ENCODE data around the gene MAP4K4. TPM values are rescaled to one million over a fixed set of nuclear protein-coding genes. Genes with fewer than 3 reads are reported as not detected.

MAP4K4 gene
- total and polyA plus RNA-seq, 2 donors, result 22.4 to 30.9 TPM

DNA sequence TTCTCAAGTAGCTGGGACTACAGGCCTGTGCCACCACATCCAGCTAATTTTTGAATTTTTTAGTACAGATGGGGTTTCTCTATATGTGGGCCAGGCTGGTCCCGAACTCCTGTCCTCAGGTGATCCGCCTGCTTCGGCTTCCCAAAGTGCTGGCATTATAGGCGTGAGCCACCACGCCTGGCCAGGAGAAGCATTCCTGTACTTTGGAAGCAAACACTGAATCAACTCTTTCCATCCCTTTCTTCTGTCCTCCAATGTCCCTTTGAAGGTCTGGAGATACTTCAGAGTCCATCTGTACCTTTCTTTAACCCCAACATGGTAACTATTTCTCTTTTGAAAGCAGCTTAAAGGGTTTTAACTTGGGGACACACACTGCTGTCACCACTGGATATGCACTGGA lies 23.6 kb upstream of the MAP4K4 start:
- Histone ChIP-seq H3K4me1 (ENCODE audit: control insufficient read depth in 2 of 2, insufficient read depth in 2 of 2, low read length in 2 of 2) (no peaks in the 10 kb centered on the region), H3K4me3 (ENCODE audit: low read length in 2 of 2) (no peak overlapping the region), H3K27ac (ENCODE audit: low read depth in 1 of 2, low read length in 1 of 2) (no peak overlapping the region), H3K9me3 (ENCODE audit: control insufficient read depth in 2 of 2, insufficient read depth in 1 of 2, low read length in 1 of 2) (no peaks in the 10 kb centered on the region), H3K36me3 (ENCODE audit: control insufficient read depth in 2 of 2, insufficient read depth in 2 of 2, low read length in 1 of 2) (no peaks in the 10 kb centered on the region), H3K27me3 (ENCODE audit: control insufficient read depth in 2 of 2, insufficient read depth in 1 of 2, low read length in 1 of 2) (no peaks in the 10 kb centered on the region)
- WGBS, result 99% methylated on average over 5 of the region's 5 CpGs
- no peak for DNase-seq (ENCODE audit: low read depth in 6 of 9, low spot score in 9 of 9)

DNA sequence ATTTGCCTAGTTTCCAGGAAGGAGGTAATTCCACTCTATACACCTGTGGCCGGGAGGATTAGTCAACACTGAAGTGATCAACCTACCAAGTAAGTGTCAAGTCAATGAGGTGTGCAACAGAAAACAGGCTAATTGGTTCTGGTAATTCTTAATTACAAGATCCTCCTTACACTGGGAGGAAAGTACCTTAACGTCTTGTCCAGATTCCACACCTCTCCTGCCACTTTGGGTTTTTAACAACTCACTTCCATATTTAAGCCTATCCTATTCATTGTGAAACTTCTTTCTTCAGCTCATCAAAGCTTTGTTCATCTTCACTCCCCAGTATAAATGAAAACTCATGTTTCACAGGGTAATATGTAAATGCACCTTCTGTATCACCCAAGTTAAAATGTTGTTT lies 22.0 kb upstream of the MAP4K4 start:
- no peak overlapping the region for H3K4me3 ChIP-seq (ENCODE audit: low read length in 2 of 2)
- no peaks in the 10 kb centered on the region for H3K4me1 ChIP-seq (ENCODE audit: control insufficient read depth in 2 of 2, insufficient read depth in 2 of 2, low read length in 2 of 2)
- WGBS, result 92% methylated on average over 2 of the region's 2 CpGs

DNA sequence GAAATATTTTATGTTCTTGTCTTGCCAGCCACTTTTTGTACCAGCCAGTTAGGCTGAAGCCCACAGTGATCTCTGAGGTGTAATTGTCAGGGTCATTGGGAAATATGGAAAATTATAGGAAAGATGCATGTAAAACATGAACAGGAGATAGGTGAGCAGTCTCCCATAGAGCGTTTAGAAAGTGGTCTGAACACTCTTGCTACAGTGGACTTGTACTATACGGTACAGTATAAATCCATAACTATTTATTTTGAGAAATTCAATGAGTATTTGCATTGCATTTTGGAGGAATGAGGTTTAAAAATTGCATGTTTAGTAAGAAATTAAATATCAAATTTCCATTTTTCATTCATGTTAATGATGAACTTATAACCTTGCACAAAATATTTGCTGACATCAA lies 20.8 kb upstream of the MAP4K4 start:
- H3K4me1 ChIP-seq (ENCODE audit: control insufficient read depth in 2 of 2, insufficient read depth in 2 of 2, low read length in 2 of 2), result no peaks in the 10 kb centered on the region
- H3K27me3 ChIP-seq (ENCODE audit: control insufficient read depth in 2 of 2, insufficient read depth in 1 of 2, low read length in 1 of 2), result no peaks in the 10 kb centered on the region
- H3K36me3 ChIP-seq (ENCODE audit: control insufficient read depth in 2 of 2, insufficient read depth in 2 of 2, low read length in 1 of 2), result no peaks in the 10 kb centered on the region
- no peak overlapping the region for H3K4me3 ChIP-seq (ENCODE audit: low read length in 2 of 2)
- WGBS, result over 99% methylated on average over 2 of the region's 2 CpGs
- no peak overlapping the region for H3K27ac ChIP-seq (ENCODE audit: low read depth in 1 of 2, low read length in 1 of 2)
- DNase-seq (ENCODE audit: low read depth in 6 of 9, low spot score in 9 of 9), result no peak
- no peaks in the 10 kb centered on the region for H3K9me3 ChIP-seq (ENCODE audit: control insufficient read depth in 2 of 2, insufficient read depth in 1 of 2, low read length in 1 of 2)

More for the DNA sequence above, 22.0 kb upstream of the MAP4K4 start:
- DNase-seq (ENCODE audit: low read depth in 6 of 9, low spot score in 9 of 9), result no peak
- no peaks in the 10 kb centered on the region for H3K9me3 ChIP-seq (ENCODE audit: control insufficient read depth in 2 of 2, insufficient read depth in 1 of 2, low read length in 1 of 2)
- H3K27me3 ChIP-seq (ENCODE audit: control insufficient read depth in 2 of 2, insufficient read depth in 1 of 2, low read length in 1 of 2), result no peaks in the 10 kb centered on the region
- no peak overlapping the region for H3K27ac ChIP-seq (ENCODE audit: low read depth in 1 of 2, low read length in 1 of 2)
- no peaks in the 10 kb centered on the region for H3K36me3 ChIP-seq (ENCODE audit: control insufficient read depth in 2 of 2, insufficient read depth in 2 of 2, low read length in 1 of 2)

DNA sequence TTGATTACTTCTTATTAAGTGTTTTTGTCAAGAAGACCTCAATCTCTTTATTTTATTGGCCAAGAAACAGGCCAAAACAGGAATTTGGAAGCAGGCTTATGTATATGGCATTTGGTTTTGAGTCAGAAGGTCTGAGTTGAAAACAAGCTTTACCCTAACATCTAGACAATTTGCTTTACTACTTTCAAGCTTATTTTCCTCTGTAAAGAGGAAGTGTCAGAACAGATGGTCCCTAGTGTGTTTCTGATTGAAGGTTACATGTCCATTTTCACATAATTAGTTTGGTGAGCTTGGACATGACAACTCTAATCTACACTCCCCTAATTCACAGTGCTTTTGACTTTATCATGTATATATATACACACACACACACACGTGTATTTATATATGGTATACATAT lies 19.8 kb upstream of the MAP4K4 start:
- 38% methylated on average over 1 of the region's 1 CpG for WGBS
- no peaks in the 10 kb centered on the region for H3K4me1 ChIP-seq (ENCODE audit: control insufficient read depth in 2 of 2, insufficient read depth in 2 of 2, low read length in 2 of 2)
- H3K4me3 ChIP-seq (ENCODE audit: low read length in 2 of 2), result no peak overlapping the region
- H3K9me3 ChIP-seq (ENCODE audit: control insufficient read depth in 2 of 2, insufficient read depth in 1 of 2, low read length in 1 of 2), result no peaks in the 10 kb centered on the region
- H3K27me3 ChIP-seq (ENCODE audit: control insufficient read depth in 2 of 2, insufficient read depth in 1 of 2, low read length in 1 of 2), result no peaks in the 10 kb centered on the region
- DNase-seq (ENCODE audit: low read depth in 6 of 9, low spot score in 9 of 9), result no peak
- no peak overlapping the region for H3K27ac ChIP-seq (ENCODE audit: low read depth in 1 of 2, low read length in 1 of 2)
- no peaks in the 10 kb centered on the region for H3K36me3 ChIP-seq (ENCODE audit: control insufficient read depth in 2 of 2, insufficient read depth in 2 of 2, low read length in 1 of 2)

DNA sequence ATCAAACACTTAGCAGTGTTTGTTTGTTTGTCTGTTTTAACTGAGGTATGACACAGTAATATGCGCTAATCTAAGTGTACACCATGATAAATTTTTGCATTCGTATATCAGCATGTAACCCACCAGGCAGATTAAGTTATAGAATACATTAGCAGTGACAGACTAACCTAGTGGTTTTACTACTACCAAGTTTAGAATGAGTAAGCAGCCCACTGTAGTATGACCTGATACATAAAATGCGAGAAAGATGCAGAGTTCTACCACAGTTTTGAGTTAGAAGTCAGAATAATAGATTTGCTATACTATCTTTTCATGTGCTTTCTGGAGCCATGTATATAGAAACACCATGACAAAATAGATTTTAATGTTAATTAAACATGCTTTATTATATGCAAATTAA lies 19.1 kb upstream of the MAP4K4 start:
- Histone ChIP-seq H3K36me3 (ENCODE audit: control insufficient read depth in 2 of 2, insufficient read depth in 2 of 2, low read length in 1 of 2) (no peaks in the 10 kb centered on the region), H3K9me3 (ENCODE audit: control insufficient read depth in 2 of 2, insufficient read depth in 1 of 2, low read length in 1 of 2) (no peaks in the 10 kb centered on the region), H3K27ac (ENCODE audit: low read depth in 1 of 2, low read length in 1 of 2) (no peak overlapping the region), H3K4me1 (ENCODE audit: control insufficient read depth in 2 of 2, insufficient read depth in 2 of 2, low read length in 2 of 2) (no peaks in the 10 kb centered on the region), H3K27me3 (ENCODE audit: control insufficient read depth in 2 of 2, insufficient read depth in 1 of 2, low read length in 1 of 2) (no peaks in the 10 kb centered on the region), H3K4me3 (ENCODE audit: low read length in 2 of 2) (no peak overlapping the region)
- WGBS, result 97% methylated on average over 3 of the region's 3 CpGs
- no peak for DNase-seq (ENCODE audit: low read depth in 6 of 9, low spot score in 9 of 9)

DNA sequence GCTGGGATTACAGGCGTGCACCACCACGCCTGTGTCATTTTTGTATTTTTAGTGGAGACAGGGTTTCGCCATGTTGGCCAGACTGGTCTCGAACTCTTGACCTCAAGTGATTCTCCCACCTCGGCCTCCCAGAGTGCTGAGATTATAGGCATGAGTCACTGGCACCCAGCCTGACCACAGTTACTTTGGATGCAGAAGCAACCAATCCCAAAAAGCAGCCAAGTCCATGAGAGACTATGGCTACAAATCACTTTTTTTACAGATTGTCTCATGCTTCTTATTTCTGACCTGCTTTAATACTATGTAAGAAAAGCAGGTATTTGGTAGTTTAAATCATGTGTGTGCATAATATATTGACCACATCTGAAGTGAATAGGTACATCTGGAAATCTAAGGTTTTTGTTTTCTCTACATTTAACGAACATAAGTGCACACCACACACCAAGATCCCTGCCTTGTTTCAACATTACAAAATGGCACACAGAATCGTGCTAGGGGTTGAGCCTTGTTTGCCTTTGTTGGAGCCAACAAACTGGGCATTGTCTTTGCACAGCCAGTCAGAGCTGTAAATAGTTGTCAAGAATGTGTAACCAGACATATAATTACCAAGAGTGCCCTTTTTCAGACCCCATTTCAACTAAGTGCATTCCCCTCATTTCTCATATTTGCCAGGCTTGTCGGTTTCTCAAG lies 18.3 kb upstream of the MAP4K4 start:
- 95% methylated on average over 8 of the region's 8 CpGs for WGBS

DNA sequence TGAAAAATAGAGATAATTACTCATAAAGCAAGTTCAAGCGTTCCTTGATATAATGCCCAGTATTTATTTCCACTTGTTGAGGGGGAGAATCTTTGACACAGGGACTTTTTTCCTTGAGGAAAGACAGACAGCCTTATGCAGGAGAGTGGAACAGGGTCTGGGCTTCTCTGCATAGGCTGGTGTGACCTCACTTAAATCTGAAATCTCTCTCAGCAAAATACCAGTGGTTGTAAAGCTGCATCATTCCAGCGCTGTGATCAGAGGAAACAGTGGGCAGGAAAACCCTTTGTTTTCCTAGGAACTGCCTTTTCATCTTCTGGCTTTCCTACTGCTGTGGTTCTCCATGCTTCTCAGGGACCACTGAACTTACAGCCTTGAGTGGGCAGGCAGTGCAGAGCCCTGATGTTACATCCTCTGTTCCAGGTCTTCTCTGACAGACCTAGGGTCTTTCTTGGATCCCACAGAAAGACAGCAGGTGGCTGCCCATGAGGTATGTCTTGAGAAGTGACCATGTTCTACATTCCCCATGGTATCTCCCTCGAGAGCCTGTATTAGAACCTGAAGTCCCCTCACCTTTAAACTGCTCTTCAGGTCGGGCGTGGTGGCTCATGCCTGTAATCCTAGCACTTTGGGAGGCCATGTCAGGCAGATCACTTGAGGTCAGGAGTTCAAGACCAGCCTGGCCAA lies 17.6 kb upstream of the MAP4K4 start:
- WGBS, result 92% methylated on average over 5 of the region's 5 CpGs
- H3K4me1 ChIP-seq (ENCODE audit: control insufficient read depth in 2 of 2, insufficient read depth in 2 of 2, low read length in 2 of 2), result no peaks in the 10 kb centered on the region
- H3K36me3 ChIP-seq (ENCODE audit: control insufficient read depth in 2 of 2, insufficient read depth in 2 of 2, low read length in 1 of 2), result no peaks in the 10 kb centered on the region
- no peaks in the 10 kb centered on the region for H3K27me3 ChIP-seq (ENCODE audit: control insufficient read depth in 2 of 2, insufficient read depth in 1 of 2, low read length in 1 of 2)
- no peaks in the 10 kb centered on the region for H3K9me3 ChIP-seq (ENCODE audit: control insufficient read depth in 2 of 2, insufficient read depth in 1 of 2, low read length in 1 of 2)
- H3K4me3 ChIP-seq (ENCODE audit: low read length in 2 of 2), result no peak overlapping the region
- no peak overlapping the region for H3K27ac ChIP-seq (ENCODE audit: low read depth in 1 of 2, low read length in 1 of 2)
- no peak for DNase-seq (ENCODE audit: low read depth in 6 of 9, low spot score in 9 of 9)

More for the DNA sequence above, 18.3 kb upstream of the MAP4K4 start:
- Histone ChIP-seq H3K27ac (ENCODE audit: low read depth in 1 of 2, low read length in 1 of 2) (no peak overlapping the region), H3K4me3 (ENCODE audit: low read length in 2 of 2) (no peak overlapping the region), H3K9me3 (ENCODE audit: control insufficient read depth in 2 of 2, insufficient read depth in 1 of 2, low read length in 1 of 2) (no peaks in the 10 kb centered on the region), H3K27me3 (ENCODE audit: control insufficient read depth in 2 of 2, insufficient read depth in 1 of 2, low read length in 1 of 2) (no peaks in the 10 kb centered on the region), H3K36me3 (ENCODE audit: control insufficient read depth in 2 of 2, insufficient read depth in 2 of 2, low read length in 1 of 2) (no peaks in the 10 kb centered on the region), H3K4me1 (ENCODE audit: control insufficient read depth in 2 of 2, insufficient read depth in 2 of 2, low read length in 2 of 2) (no peaks in the 10 kb centered on the region)
- no peak for DNase-seq (ENCODE audit: low read depth in 6 of 9, low spot score in 9 of 9)

DNA sequence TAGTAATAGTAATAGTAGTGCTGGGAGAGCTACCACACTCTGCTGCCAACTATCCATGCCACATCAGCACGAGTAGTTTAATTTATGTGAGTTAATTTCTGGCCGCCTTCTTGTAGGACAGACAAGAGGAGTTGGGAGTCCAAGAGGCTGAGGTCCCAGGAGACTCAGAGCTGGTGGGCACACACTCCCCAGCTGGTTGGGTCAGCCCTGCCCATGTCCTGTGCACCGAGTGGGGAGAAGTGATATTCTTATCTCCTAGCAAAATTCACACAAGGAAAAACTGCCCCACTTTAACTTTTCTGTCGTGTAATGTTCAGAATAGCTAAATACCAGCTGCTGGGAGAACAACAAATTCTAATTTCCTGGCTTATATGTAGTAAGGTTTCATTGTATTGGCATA lies 15.2 kb upstream of the MAP4K4 start:
- H3K4me3 ChIP-seq (ENCODE audit: low read length in 2 of 2), result no peak overlapping the region
- no peak overlapping the region for H3K27ac ChIP-seq (ENCODE audit: low read depth in 1 of 2, low read length in 1 of 2)
- no peaks in the 10 kb centered on the region for H3K36me3 ChIP-seq (ENCODE audit: control insufficient read depth in 2 of 2, insufficient read depth in 2 of 2, low read length in 1 of 2)
- 98% methylated on average over 4 of the region's 4 CpGs for WGBS
- DNase-seq (ENCODE audit: low read depth in 6 of 9, low spot score in 9 of 9), result no peak
- no peaks in the 10 kb centered on the region for H3K4me1 ChIP-seq (ENCODE audit: control insufficient read depth in 2 of 2, insufficient read depth in 2 of 2, low read length in 2 of 2)
- H3K27me3 ChIP-seq (ENCODE audit: control insufficient read depth in 2 of 2, insufficient read depth in 1 of 2, low read length in 1 of 2), result no peaks in the 10 kb centered on the region
- H3K9me3 ChIP-seq (ENCODE audit: control insufficient read depth in 2 of 2, insufficient read depth in 1 of 2, low read length in 1 of 2), result no peaks in the 10 kb centered on the region

DNA sequence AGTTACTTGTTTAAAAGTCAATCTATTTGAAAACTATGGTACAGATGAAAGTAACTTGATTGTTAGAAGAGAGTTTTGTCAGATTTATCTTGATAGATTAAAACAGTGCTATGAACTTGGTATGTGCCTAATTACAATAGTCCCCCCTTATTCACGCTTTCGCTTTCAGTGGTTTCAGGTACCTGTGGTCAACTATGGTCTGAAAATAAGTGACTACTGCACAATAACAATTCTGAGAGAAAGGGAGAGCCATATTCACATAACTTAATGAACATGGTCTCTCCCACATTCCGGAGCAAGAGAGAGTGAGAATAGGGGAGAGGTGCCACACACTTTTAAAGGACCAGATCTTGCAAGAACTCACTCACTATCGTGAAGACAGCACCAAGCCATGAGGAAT lies 13.2 kb upstream of the MAP4K4 start:
- no peaks in the 10 kb centered on the region for H3K9me3 ChIP-seq (ENCODE audit: control insufficient read depth in 2 of 2, insufficient read depth in 1 of 2, low read length in 1 of 2)
- no peaks in the 10 kb centered on the region for H3K4me1 ChIP-seq (ENCODE audit: control insufficient read depth in 2 of 2, insufficient read depth in 2 of 2, low read length in 2 of 2)
- no peaks in the 10 kb centered on the region for H3K27me3 ChIP-seq (ENCODE audit: control insufficient read depth in 2 of 2, insufficient read depth in 1 of 2, low read length in 1 of 2)
- no peak overlapping the region for H3K4me3 ChIP-seq (ENCODE audit: low read length in 2 of 2)
- WGBS, result 85% methylated on average over 4 of the region's 4 CpGs
- DNase-seq (ENCODE audit: low read depth in 6 of 9, low spot score in 9 of 9), result no peak
- no peak overlapping the region for H3K27ac ChIP-seq (ENCODE audit: low read depth in 1 of 2, low read length in 1 of 2)
- no peaks in the 10 kb centered on the region for H3K36me3 ChIP-seq (ENCODE audit: control insufficient read depth in 2 of 2, insufficient read depth in 2 of 2, low read length in 1 of 2)
